HepG2 (cell line): ENCODE results near the gene MAPK10.

ENCODE experiments used
- FOXA1 ChIP-seq, 2 experiments: fragments of 450-650 bp in 1 of 2; sonication (generic) in 1 of 2; formaldehyde crosslinking in 1 of 2; IDR thresholded peaks; 2 replicates each; pipeline versions ENCODE4 v1.4.0 to v1.6.1; 2016 to 2020; ENCODE audit warnings: missing genetic modification reagents in 1 of 2
- GATAD2A ChIP-seq: IDR thresholded peaks from 2 replicates; pipeline ENCODE4 v1.6.1; 2016
- KDM5B ChIP-seq: sonication (generic); formaldehyde crosslinking; IDR thresholded peaks from 2 replicates; pipeline ENCODE4 v1.4.0; 2020; ENCODE audit warnings: missing genetic modification reagents, mild to moderate bottlenecking, borderline replicate concordance
- POLR2AphosphoS5 ChIP-seq: IDR thresholded peaks from 2 replicates; pipeline ENCODE4 v1.6.1; 2012; ENCODE audit warnings: low read depth, low read length
- RELA ChIP-seq: sonication (generic); formaldehyde crosslinking; IDR thresholded peaks from 2 replicates; pipeline ENCODE4 v1.4.0; 2020; ENCODE audit warnings: missing genetic modification reagents
- ZBTB26 ChIP-seq: IDR thresholded peaks from 2 replicates; pipeline ENCODE4 v1.6.1; 2016; ENCODE audit warnings: missing compliant biosample characterization, missing genetic modification reagents, borderline replicate concordance
- ZNF446 ChIP-seq: sonication (generic); formaldehyde crosslinking; IDR thresholded peaks from 2 replicates; pipeline ENCODE4 v1.5.0; 2020; ENCODE audit warnings: mild to moderate bottlenecking, missing genetic modification reagents
- TF ChIP-seq, protein P1 (sequence below): sonication (generic); formaldehyde crosslinking; IDR thresholded peaks from 2 replicates; pipeline ENCODE4 v1.4.0; 2020; ENCODE audit warnings: mild to moderate bottlenecking, missing genetic modification reagents

DNA sequence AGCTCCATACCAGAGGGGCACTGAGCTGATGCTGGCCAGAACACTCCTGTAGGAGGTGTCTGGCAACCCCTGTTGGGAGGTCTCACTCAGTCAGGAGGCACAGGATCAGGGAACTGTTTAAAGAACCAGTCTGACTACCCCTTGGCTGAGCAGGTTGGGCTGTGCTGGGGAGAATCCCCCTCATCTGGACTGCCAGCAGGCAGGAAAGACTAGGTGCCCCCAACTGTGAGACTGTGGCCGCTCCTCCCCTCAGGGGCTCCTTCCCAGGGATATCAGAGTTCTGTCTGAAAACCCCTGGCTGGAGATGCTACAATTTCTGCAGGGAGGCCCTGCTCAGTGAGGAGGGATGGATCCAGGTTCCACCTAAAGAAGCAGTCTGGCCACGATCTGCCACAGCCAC lies 245.3 kb downstream of the MAPK10 start:
- TF ChIP-seq, protein P1, sequence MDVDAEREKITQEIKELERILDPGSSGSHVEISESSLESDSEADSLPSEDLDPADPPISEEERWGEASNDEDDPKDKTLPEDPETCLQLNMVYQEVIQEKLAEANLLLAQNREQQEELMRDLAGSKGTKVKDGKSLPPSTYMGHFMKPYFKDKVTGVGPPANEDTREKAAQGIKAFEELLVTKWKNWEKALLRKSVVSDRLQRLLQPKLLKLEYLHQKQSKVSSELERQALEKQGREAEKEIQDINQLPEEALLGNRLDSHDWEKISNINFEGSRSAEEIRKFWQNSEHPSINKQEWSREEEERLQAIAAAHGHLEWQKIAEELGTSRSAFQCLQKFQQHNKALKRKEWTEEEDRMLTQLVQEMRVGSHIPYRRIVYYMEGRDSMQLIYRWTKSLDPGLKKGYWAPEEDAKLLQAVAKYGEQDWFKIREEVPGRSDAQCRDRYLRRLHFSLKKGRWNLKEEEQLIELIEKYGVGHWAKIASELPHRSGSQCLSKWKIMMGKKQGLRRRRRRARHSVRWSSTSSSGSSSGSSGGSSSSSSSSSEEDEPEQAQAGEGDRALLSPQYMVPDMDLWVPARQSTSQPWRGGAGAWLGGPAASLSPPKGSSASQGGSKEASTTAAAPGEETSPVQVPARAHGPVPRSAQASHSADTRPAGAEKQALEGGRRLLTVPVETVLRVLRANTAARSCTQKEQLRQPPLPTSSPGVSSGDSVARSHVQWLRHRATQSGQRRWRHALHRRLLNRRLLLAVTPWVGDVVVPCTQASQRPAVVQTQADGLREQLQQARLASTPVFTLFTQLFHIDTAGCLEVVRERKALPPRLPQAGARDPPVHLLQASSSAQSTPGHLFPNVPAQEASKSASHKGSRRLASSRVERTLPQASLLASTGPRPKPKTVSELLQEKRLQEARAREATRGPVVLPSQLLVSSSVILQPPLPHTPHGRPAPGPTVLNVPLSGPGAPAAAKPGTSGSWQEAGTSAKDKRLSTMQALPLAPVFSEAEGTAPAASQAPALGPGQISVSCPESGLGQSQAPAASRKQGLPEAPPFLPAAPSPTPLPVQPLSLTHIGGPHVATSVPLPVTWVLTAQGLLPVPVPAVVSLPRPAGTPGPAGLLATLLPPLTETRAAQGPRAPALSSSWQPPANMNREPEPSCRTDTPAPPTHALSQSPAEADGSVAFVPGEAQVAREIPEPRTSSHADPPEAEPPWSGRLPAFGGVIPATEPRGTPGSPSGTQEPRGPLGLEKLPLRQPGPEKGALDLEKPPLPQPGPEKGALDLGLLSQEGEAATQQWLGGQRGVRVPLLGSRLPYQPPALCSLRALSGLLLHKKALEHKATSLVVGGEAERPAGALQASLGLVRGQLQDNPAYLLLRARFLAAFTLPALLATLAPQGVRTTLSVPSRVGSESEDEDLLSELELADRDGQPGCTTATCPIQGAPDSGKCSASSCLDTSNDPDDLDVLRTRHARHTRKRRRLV (CRISPR knock-in tag) = no peak
- TF ChIP-seq RELA (CRISPR knock-in tag) = no peak
- TF ChIP-seq POLR2AphosphoS5 = no peak
- no peak for TF ChIP-seq FOXA1 (IDR thresholded peaks at IDR 0.05)
- no peak for TF ChIP-seq FOXA1 (CRISPR knock-in tag; IDR thresholded peaks at IDR 0.05)
- no peak for TF ChIP-seq KDM5B (CRISPR knock-in tag)
- TF ChIP-seq ZBTB26 (CRISPR knock-in tag) = no peak
- no peak for TF ChIP-seq ZNF446 (CRISPR knock-in tag)
- TF ChIP-seq GATAD2A (CRISPR knock-in tag) = no peak
